Measurements from ENCODE around the gene ARRDC4. TPM values are rescaled to one million over a fixed set of nuclear protein-coding genes. Genes with fewer than 3 reads are reported as not detected.
A peak's percentile ranks its signal among the peaks of the same experiment; 100 is the strongest.

The ARRDC4 gene
- total and polyA plus RNA-seq, 8 donors, result 10.8 to 32.7 (median 15.2) TPM

DNA sequence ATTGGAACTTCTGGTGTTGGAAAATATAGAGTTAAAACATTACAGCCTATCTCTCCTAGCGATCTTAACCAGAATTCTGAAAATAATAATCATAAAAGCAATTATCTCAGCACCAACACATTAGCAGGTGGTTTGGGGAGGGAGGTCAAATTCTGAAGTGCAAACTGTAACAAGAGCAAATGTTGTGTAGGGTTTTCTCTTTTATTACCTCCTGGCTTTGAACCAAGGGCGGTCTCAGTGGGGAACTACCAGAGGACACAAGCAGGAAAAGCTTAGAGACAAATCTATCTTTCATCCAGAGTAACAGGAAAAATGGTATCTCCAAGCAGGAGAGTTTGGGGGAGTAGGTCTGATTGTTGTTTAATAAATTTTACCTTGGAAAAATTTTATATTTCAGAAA lies 5.5 kb upstream of the ARRDC4 start:
- H3K9me3 ChIP-seq, result no peaks in the 10 kb centered on the region
- H3K4me3 ChIP-seq, result no peak overlapping the region
- peaks cover 0 to 4% (median 0%) of the 10 kb centered on the region in 3 donors for H3K4me1 ChIP-seq
- intact Hi-C loops (cut with DNase I), result no loop called here
- ATAC-seq, result no peak
- 75 to 86% methylated on average over 2 of the region's 2 CpGs for WGBS, 2 donors
- no peaks in the 10 kb centered on the region for H3K36me3 ChIP-seq
- no peak for FAIRE-seq
- H3K27me3 ChIP-seq, result no peaks in the 10 kb centered on the region
- DNase-seq, result no peak
- TF ChIP-seq, protein P1, sequence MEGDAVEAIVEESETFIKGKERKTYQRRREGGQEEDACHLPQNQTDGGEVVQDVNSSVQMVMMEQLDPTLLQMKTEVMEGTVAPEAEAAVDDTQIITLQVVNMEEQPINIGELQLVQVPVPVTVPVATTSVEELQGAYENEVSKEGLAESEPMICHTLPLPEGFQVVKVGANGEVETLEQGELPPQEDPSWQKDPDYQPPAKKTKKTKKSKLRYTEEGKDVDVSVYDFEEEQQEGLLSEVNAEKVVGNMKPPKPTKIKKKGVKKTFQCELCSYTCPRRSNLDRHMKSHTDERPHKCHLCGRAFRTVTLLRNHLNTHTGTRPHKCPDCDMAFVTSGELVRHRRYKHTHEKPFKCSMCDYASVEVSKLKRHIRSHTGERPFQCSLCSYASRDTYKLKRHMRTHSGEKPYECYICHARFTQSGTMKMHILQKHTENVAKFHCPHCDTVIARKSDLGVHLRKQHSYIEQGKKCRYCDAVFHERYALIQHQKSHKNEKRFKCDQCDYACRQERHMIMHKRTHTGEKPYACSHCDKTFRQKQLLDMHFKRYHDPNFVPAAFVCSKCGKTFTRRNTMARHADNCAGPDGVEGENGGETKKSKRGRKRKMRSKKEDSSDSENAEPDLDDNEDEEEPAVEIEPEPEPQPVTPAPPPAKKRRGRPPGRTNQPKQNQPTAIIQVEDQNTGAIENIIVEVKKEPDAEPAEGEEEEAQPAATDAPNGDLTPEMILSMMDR (IDR thresholded peaks at IDR 0.05), result no peak
- H3K27ac ChIP-seq, result no peak overlapping the region

DNA sequence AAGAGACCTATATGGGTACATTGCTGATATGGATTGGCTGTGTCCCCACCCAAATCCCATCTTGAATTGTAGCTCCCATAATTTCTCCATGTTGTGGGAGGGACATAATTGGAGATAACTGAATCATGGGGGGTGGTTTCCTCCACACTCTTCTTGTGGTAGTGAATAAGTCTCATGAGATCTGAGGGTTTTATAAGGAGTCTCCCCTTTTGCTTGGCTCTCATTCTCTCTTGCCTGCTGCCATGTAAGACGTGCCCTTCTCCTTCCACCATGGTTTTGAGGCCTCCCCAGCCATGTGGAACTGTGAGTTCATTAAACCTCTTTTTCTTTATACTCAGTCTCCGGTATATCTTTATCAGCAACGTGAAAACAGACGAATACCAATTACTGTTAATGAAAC lies 5.0 kb upstream of the ARRDC4 start:
- Histone ChIP-seq H3K9me3 (no peaks in the 10 kb centered on the region), H3K27me3 (no peaks in the 10 kb centered on the region), H3K4me3 (no peak overlapping the region), H3K36me3 (no peaks in the 10 kb centered on the region), H3K27ac (no peak overlapping the region), H3K4me1 (peaks cover 0 to 4% (median 0%) of the 10 kb centered on the region in 3 donors)
- TF ChIP-seq, protein P1 (IDR thresholded peaks at IDR 0.05), result no peak
- intact Hi-C loops (cut with DNase I), result no loop called here
- no peak for DNase-seq
- WGBS, 2 donors, result 86 to 96% methylated on average over 4 of the region's 4 CpGs
- FAIRE-seq, result no peak
- ATAC-seq, result no peak

DNA sequence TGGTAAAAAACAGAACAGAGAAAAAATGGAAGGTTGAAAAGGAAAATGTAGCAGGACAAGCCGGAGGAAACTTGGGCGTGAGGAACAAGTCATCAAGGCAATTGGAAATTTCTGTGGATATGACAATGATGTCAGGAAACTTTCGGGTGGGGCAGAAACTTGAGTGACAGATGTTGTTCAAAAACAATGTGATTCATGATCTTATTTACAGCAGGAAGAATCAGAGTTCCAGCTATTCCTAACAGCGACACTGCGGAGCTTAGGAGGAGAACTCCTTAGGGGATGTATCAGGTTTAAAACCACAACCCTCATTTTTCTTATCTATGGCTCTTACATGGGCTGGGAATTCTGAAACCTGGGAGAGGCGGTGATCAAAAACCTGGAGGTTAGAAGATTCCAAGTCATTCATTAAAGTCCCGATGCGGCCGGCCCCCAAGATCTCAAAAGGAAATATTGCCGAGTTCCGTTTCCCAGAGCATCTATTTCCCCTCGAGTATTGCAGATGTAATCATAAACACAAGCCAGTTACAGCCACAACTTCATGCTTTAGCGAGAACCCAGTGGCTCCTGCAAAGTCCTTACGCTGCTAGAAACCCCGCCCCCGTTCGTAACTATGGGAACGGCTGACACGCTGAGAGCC lies 659 bp upstream of the ARRDC4 start:
- Histone ChIP-seq H3K4me1 (peaks cover 6 to 22% (median 9%) of the 10 kb centered on the region in 3 donors), H3K27me3 (no peaks in the 10 kb centered on the region), H3K4me3 (peak overlapping the region in 3 of 4 donors; percentile 3 to 40 (median 33)), H3K9me3 (no peaks in the 10 kb centered on the region), H3K27ac (peak overlapping the region; percentile 65 to 82 (median 78)), H3K36me3 (no peaks in the 10 kb centered on the region)
- ATAC-seq (peak; percentile 1 to 4 (median 1)), DNase-seq (no peak), FAIRE-seq (no peak)
- TF ChIP-seq, protein P1 (IDR thresholded peaks at IDR 0.05), result no peak
- WGBS, 2 donors, result 1% methylated on average over 19 of the region's 19 CpGs
- intact Hi-C loops (cut with DNase I), result loop anchor here in 1 of 3 donors (10.0 kb wide), 1 partner anchor 75 kb away; no protein-coding TSS in a partner anchor

DNA sequence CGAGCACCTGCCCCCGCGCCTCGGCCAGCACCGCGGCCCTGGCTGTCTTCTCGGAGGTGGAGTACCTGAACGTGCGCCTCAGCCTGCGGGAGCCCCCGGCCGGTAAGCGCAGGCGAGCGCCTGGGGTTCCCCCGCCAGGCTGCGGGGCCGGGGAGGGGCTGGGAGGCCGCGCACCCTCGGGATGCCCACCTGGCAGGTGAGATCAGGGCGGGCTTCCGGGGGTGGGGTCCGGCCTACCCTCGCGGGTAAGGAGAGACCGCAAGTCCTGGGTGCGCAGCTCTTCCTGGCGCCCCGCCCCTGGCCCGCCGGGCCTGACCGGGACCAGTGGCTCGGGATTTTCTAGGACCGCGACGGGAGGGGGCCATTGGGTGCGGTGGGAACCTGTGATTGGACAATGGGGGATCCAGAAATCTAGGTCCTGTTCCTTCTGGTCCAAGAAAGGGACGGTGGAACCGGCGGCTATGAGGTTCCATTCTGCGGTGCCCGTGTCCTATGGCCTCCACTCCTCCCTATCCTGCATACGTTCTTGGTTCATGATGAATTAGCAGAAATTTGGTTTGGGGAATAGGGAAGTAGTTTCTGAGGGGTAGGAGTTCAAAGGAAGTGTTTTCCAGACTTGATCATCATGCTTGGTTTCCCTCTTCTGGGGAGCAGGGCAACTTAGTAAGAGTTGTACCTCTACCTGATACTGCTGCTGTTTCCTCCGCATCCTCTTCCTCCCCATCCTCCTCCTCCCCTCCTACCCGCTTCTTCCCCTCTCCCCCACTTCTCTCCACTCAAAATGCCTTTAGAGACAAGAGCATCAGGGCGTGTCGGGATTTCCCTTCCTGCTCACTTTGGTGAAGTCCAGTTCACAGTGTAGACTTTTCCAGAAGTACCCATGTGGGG lies 808 bp downstream of the ARRDC4 start:
- peak overlapping the region; percentile 79 to 95 (median 90) for H3K27ac ChIP-seq
- H3K4me3 ChIP-seq, result peak overlapping the region; percentile 82 to 96 (median 87)
- no peak for FAIRE-seq
- H3K4me1 ChIP-seq, result peaks cover 6 to 28% (median 9%) of the 10 kb centered on the region in 3 donors
- H3K9me3 ChIP-seq, result no peaks in the 10 kb centered on the region
- ATAC-seq, result peak; percentile 12 to 24 (median 13)
- 2 to 4% methylated on average over 41 to 48 of the region's 48 CpGs for WGBS, 2 donors
- intact Hi-C loops (cut with DNase I), result loop anchor here in 1 of 3 donors (10.0 kb wide), 1 partner anchor 73 kb away; no protein-coding TSS in a partner anchor
- DNase-seq, result peak; percentile 63 to 87 (median 72)
- H3K36me3 ChIP-seq, result peaks cover 0 to 5% (median 5%) of the 10 kb centered on the region in 3 donors
- no peaks in the 10 kb centered on the region for H3K27me3 ChIP-seq
- TF ChIP-seq, protein P1 (IDR thresholded peaks at IDR 0.05), result no peak
